Astrocyte (in vitro differentiated cells and primary cell): ENCODE results near the gene SERPINE1. TPM values are rescaled to one million over a fixed set of nuclear protein-coding genes. Genes with fewer than 3 reads are reported as not detected.

Experiments used
- DNase-seq: peaks from one replicate; pipeline ENCODE4 v3.0.0-alpha.2; 2010; ENCODE audit warnings: low read depth
- FAIRE-seq: peaks from 2 replicates; lab custom pipeline; 2011; peaks lifted over from hg19 to GRCh38; lab: Jason Lieb, UNC
- H2AFZ ChIP-seq: 2 replicates; pipeline ENCODE4 v1.6.0; 2012; ENCODE audit warnings: low read depth, low read length, inconsistent platforms
- H3K27ac ChIP-seq: 2 replicates; pipeline ENCODE4 v1.5.1; 2011; ENCODE audit warnings: low read depth, low read length, inconsistent platforms
- H3K27me3 ChIP-seq: 2 replicates; pipeline ENCODE4 v1.6.0; 2011; ENCODE audit warnings: low read length, inconsistent platforms; ENCODE audit not compliant: insufficient read depth
- H3K36me3 ChIP-seq: 2 replicates; pipeline ENCODE4 v1.5.1; 2011; ENCODE audit warnings: low read length, inconsistent platforms; ENCODE audit not compliant: insufficient read depth
- H3K4me1 ChIP-seq: 2 replicates; pipeline ENCODE4 v1.5.1; 2011; ENCODE audit warnings: low read length, inconsistent platforms; ENCODE audit not compliant: insufficient read depth
- H3K4me2 ChIP-seq: 2 replicates; pipeline ENCODE4 v1.6.0; 2012; ENCODE audit warnings: low read length, inconsistent platforms
- H3K4me3 ChIP-seq: 2 replicates; pipeline ENCODE4 v1.5.1; 2011; ENCODE audit warnings: low read depth, mild to moderate bottlenecking, low read length, inconsistent platforms; ENCODE audit not compliant: insufficient read depth
- H3K79me2 ChIP-seq: 2 replicates; pipeline ENCODE4 v1.6.0; 2012; ENCODE audit warnings: mild to moderate bottlenecking, low read length, inconsistent platforms; ENCODE audit not compliant: insufficient read depth
- H3K9ac ChIP-seq: 2 replicates; pipeline ENCODE4 v1.6.0; 2012; ENCODE audit warnings: mild to moderate bottlenecking, low read length, inconsistent platforms
- H3K9me3 ChIP-seq: 2 replicates; pipeline ENCODE4 v1.5.1; 2012; ENCODE audit warnings: low read depth, mild to moderate bottlenecking, low read length, inconsistent platforms; ENCODE audit not compliant: insufficient read depth
- H4K20me1 ChIP-seq: 2 replicates; pipeline ENCODE4 v1.6.0; 2012; ENCODE audit warnings: low read length, inconsistent platforms; ENCODE audit not compliant: insufficient read depth
- H3K27ac Mint-ChIP-seq: one replicate; pipeline ENCODE4 v1.8.0; 2021; ENCODE audit warnings: mild to moderate bottlenecking, mixed read lengths; ENCODE audit not compliant: unreplicated experiment
- H3K27me3 Mint-ChIP-seq: one replicate; pipeline ENCODE4 v1.8.0; 2021; ENCODE audit warnings: low read depth, mixed read lengths; ENCODE audit not compliant: unreplicated experiment
- H3K36me3 Mint-ChIP-seq: one replicate; pipeline ENCODE4 v1.8.0; 2021; ENCODE audit warnings: low read depth, mixed read lengths; ENCODE audit not compliant: unreplicated experiment
- H3K4me1 Mint-ChIP-seq: one replicate; pipeline ENCODE4 v1.8.0; 2021; ENCODE audit warnings: low read depth, mixed read lengths; ENCODE audit not compliant: unreplicated experiment
- H3K4me3 Mint-ChIP-seq: one replicate; pipeline ENCODE4 v1.8.0; 2021; ENCODE audit warnings: mild to moderate bottlenecking, moderate library complexity, mixed read lengths; ENCODE audit not compliant: unreplicated experiment
- H3K9me3 Mint-ChIP-seq: one replicate; pipeline ENCODE4 v1.8.0; 2021; ENCODE audit warnings: mild to moderate bottlenecking, mixed read lengths; ENCODE audit not compliant: unreplicated experiment
- EZH2 ChIP-seq: IDR thresholded peaks from 2 replicates; pipeline ENCODE4 v1.6.1; 2012; ENCODE audit warnings: mild to moderate bottlenecking, low read length, inconsistent platforms; ENCODE audit not compliant: insufficient read depth
- total RNA-seq: library from RNA; stranded (reverse); gene quantifications from 2 replicates; pipeline ENCODE4 v1.2.1, GENCODE V29; 2021
- TF ChIP-seq, protein P1 (sequence below): IDR thresholded peaks from 2 replicates; pipeline ENCODE4 v1.5.1; 2011; ENCODE audit warnings: low read depth, mild to moderate bottlenecking, inconsistent platforms, low read length, moderate library complexity; ENCODE audit not compliant: insufficient read depth

SERPINE1 gene
- total RNA-seq, 1 donor from 2014 or later = 1,496 TPM

DNA sequence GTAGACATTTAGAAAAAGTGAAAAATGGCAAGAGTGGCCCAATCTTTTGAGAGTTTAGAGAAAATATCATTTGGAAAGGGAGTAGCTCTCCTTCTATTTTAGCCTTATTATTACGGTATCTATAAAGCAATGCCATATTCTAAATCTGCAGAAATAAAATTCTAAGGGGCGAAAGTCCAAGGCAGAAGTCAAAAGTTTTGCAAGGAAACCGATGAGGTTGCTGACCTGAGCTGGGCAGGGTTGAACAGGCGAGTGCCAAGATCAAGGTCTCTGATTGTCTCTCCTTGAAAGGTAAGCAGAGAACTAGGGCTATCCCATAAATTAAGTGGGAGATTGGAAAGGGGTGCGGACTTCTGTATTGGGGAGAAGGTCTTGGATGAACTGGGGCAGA is 30.0 kb upstream of the SERPINE1 start:
- Histone ChIP-seq H3K79me2 (peaks cover 14% of the 10 kb centered on the region), H3K9me3 (no peaks in the 10 kb centered on the region), H3K27ac (no peak overlapping the region), H3K36me3 (no peaks in the 10 kb centered on the region), H2AFZ (no peak overlapping the region), H3K27me3 (no peaks in the 10 kb centered on the region), H3K9ac (no peak overlapping the region), H3K4me1 (peaks cover 49% of the 10 kb centered on the region), H3K4me3 (no peak overlapping the region), H3K4me2 (no peak overlapping the region), H4K20me1 (no peaks in the 10 kb centered on the region)
- no peaks in the 10 kb centered on the region for H3K9me3 Mint-ChIP-seq
- DNase-seq (no peak), FAIRE-seq (no peak)
- peak overlapping the region; percentile 37 for H3K27ac Mint-ChIP-seq
- no peaks in the 10 kb centered on the region for H3K27me3 Mint-ChIP-seq
- H3K4me3 Mint-ChIP-seq = no peak overlapping the region
- peaks cover 9% of the 10 kb centered on the region for H3K36me3 Mint-ChIP-seq
- H3K4me1 Mint-ChIP-seq = peaks cover 43% of the 10 kb centered on the region
- TF ChIP-seq, protein P1, sequence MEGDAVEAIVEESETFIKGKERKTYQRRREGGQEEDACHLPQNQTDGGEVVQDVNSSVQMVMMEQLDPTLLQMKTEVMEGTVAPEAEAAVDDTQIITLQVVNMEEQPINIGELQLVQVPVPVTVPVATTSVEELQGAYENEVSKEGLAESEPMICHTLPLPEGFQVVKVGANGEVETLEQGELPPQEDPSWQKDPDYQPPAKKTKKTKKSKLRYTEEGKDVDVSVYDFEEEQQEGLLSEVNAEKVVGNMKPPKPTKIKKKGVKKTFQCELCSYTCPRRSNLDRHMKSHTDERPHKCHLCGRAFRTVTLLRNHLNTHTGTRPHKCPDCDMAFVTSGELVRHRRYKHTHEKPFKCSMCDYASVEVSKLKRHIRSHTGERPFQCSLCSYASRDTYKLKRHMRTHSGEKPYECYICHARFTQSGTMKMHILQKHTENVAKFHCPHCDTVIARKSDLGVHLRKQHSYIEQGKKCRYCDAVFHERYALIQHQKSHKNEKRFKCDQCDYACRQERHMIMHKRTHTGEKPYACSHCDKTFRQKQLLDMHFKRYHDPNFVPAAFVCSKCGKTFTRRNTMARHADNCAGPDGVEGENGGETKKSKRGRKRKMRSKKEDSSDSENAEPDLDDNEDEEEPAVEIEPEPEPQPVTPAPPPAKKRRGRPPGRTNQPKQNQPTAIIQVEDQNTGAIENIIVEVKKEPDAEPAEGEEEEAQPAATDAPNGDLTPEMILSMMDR = no peak
- TF ChIP-seq EZH2 = no peak

DNA sequence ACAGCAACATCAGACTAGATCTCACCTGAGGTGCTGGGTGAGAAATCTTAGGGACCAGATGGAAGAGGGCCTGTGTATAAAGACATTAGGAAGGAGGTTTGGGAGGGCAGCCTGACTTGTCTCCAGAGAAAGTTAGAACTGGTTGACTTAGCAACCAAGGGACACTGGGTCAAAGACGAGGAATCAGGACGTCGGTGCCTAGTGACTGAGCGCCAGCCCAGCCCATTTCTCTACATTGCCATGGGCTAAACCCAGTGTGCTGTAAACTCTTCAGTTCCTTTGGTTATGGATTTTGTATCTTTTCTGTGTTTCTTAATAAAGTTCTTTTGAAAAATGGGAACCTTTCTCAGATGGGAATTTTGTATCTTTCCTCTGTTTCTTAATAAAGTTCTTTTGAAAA is 29.3 kb upstream of the SERPINE1 start:
- H3K4me2 ChIP-seq = no peak overlapping the region
- no peak overlapping the region for H3K27ac ChIP-seq
- Mint-ChIP-seq H3K4me3 (no peak overlapping the region), H3K27ac (peak overlapping the region; percentile 56), H3K4me1 (peaks cover 44% of the 10 kb centered on the region), H3K27me3 (no peaks in the 10 kb centered on the region), H3K36me3 (peaks cover 9% of the 10 kb centered on the region), H3K9me3 (no peaks in the 10 kb centered on the region)
- H3K27me3 ChIP-seq = no peaks in the 10 kb centered on the region
- FAIRE-seq (no peak), DNase-seq (no peak)
- TF ChIP-seq, protein P1 = no peak
- TF ChIP-seq EZH2 = no peak
- no peaks in the 10 kb centered on the region for H3K9me3 ChIP-seq
- no peak overlapping the region for H3K9ac ChIP-seq
- no peaks in the 10 kb centered on the region for H4K20me1 ChIP-seq
- H3K4me3 ChIP-seq = no peak overlapping the region
- no peak overlapping the region for H2AFZ ChIP-seq
- H3K36me3 ChIP-seq = no peaks in the 10 kb centered on the region
- peaks cover 51% of the 10 kb centered on the region for H3K4me1 ChIP-seq
- H3K79me2 ChIP-seq = peaks cover 16% of the 10 kb centered on the region

DNA sequence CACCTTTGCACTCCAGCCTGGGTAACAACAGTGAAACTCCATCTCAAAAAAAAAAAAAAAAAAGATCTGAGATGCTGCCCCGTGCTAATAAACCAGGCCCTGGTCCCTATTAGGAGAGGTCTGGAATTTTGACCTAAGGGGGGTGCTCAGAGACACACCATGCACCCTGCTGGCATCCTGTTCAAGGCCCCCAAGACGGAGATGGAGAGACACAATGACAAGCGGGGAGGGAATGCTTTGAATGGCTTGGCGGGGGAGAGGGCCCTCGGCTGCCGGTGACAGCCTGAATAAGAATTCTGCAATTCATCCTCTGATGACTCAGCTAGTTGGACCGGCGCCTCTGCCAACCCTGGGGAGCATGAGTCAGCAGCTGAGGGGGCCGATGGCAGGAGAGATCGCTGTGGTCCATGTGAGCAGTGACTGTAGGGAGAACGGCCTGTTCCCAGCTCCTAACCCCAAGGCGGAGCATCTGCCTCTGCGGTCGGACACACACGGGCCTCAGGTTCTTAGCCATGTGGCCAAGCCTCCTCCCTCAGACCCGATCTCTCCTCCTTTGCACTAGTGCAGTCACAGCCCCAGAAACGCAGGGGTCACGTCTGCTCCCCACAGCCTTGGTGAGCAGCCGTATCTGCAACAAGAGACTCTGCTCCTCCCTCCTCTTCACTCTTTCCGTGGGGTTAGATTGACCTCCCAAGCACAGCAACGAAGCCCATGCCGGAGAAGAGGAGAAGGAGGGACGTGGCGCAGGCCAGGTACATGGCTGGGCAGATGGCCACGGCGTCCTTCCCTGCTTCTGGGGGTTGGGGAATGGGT is 26.7 kb upstream of the SERPINE1 start:
- peak overlapping the region; percentile 79 for H3K9ac ChIP-seq
- no peak overlapping the region for H3K4me3 ChIP-seq
- no peaks in the 10 kb centered on the region for H4K20me1 ChIP-seq
- H3K27me3 ChIP-seq = no peaks in the 10 kb centered on the region
- peak; percentile 97 for DNase-seq
- no peaks in the 10 kb centered on the region for H3K9me3 ChIP-seq
- Mint-ChIP-seq H3K9me3 (no peaks in the 10 kb centered on the region), H3K27ac (peak overlapping the region; percentile 99), H3K4me3 (peak overlapping the region; percentile 60), H3K27me3 (no peaks in the 10 kb centered on the region), H3K36me3 (peaks cover 8% of the 10 kb centered on the region), H3K4me1 (peaks cover 41% of the 10 kb centered on the region)
- H3K36me3 ChIP-seq = no peaks in the 10 kb centered on the region
- peak overlapping the region; percentile 98 for H3K27ac ChIP-seq
- peaks cover 32% of the 10 kb centered on the region for H3K4me1 ChIP-seq
- FAIRE-seq = no peak
- peaks cover 14% of the 10 kb centered on the region for H3K79me2 ChIP-seq
- peak overlapping the region; percentile 63 for H3K4me2 ChIP-seq
- TF ChIP-seq EZH2 = no peak
- TF ChIP-seq, protein P1 = no peak
- peak overlapping the region; percentile 31 for H2AFZ ChIP-seq
